Panc1 (cell line): ENCODE data around the gene DTX3L.

ENCODE experiments used
- POLR2AphosphoS5 ChIP-seq: IDR thresholded peaks from 2 replicates; pipeline ENCODE4 v1.6.1; 2012; ENCODE audit warnings: mild to moderate bottlenecking, low read depth, low read length, moderate library complexity
- SIN3A ChIP-seq: IDR thresholded peaks from 2 replicates; pipeline ENCODE4 v1.6.1; 2012; ENCODE audit warnings: low read depth, mild to moderate bottlenecking, low read length, moderate library complexity, borderline replicate concordance; ENCODE audit not compliant: insufficient read depth
- TCF7L2 ChIP-seq: IDR thresholded peaks from 2 replicates; pipeline ENCODE4 v1.6.1; 2011; ENCODE audit warnings: mild to moderate bottlenecking, low read depth, low read length, inconsistent platforms
- TF ChIP-seq, protein P1 (sequence below), 2 experiments: IDR thresholded peaks; 2 replicates each; pipeline ENCODE4 v1.6.1; 2011 to 2012; ENCODE audit warnings: low read depth in 2 of 2, control low read depth in 1 of 2, low read length in 1 of 2, mild to moderate bottlenecking in 1 of 2, moderate library complexity in 1 of 2; ENCODE audit not compliant: insufficient read depth in 1 of 2
- TF ChIP-seq, protein P2 (sequence below): fragments of 450-650 bp; IDR thresholded peaks from 2 replicates; pipeline ENCODE4 v1.5.1; 2017; ENCODE audit warnings: mild to moderate bottlenecking

DNA sequence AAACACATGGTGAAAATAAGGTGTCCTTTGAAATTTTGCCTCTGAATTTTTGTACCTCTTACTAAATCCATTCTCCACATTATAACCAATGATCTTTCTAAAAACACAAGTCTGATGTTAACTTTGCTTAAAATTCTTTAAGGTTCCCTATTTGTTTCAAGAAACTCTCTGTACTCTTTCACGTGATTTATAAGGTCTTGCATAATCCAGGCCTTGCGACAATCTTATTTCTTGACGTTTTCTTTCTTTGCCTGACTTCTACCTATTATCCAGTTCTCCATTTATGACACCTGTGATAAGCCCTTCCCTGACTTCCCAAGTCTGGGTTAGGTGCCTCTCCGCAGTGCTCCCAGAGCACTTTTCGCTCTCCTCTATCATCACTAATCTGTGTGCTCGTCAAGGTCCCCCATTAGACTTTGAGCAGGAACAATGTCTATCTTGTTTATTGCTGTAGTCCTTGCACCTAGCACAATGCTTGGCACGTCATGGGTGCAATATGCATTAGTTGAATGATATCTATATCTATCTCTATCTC, 25.1 kb upstream of the DTX3L start:
- TF ChIP-seq, protein P1, sequence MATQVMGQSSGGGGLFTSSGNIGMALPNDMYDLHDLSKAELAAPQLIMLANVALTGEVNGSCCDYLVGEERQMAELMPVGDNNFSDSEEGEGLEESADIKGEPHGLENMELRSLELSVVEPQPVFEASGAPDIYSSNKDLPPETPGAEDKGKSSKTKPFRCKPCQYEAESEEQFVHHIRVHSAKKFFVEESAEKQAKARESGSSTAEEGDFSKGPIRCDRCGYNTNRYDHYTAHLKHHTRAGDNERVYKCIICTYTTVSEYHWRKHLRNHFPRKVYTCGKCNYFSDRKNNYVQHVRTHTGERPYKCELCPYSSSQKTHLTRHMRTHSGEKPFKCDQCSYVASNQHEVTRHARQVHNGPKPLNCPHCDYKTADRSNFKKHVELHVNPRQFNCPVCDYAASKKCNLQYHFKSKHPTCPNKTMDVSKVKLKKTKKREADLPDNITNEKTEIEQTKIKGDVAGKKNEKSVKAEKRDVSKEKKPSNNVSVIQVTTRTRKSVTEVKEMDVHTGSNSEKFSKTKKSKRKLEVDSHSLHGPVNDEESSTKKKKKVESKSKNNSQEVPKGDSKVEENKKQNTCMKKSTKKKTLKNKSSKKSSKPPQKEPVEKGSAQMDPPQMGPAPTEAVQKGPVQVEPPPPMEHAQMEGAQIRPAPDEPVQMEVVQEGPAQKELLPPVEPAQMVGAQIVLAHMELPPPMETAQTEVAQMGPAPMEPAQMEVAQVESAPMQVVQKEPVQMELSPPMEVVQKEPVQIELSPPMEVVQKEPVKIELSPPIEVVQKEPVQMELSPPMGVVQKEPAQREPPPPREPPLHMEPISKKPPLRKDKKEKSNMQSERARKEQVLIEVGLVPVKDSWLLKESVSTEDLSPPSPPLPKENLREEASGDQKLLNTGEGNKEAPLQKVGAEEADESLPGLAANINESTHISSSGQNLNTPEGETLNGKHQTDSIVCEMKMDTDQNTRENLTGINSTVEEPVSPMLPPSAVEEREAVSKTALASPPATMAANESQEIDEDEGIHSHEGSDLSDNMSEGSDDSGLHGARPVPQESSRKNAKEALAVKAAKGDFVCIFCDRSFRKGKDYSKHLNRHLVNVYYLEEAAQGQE (IDR thresholded peaks at IDR 0.05; ENCODE audit: insufficient read depth in 1 of 2, low read depth in 2 of 2, low read length in 1 of 2) = no peak
- TF ChIP-seq POLR2AphosphoS5 (no peak), SIN3A (no peak), TCF7L2 (no peak)
- TF ChIP-seq, protein P2, sequence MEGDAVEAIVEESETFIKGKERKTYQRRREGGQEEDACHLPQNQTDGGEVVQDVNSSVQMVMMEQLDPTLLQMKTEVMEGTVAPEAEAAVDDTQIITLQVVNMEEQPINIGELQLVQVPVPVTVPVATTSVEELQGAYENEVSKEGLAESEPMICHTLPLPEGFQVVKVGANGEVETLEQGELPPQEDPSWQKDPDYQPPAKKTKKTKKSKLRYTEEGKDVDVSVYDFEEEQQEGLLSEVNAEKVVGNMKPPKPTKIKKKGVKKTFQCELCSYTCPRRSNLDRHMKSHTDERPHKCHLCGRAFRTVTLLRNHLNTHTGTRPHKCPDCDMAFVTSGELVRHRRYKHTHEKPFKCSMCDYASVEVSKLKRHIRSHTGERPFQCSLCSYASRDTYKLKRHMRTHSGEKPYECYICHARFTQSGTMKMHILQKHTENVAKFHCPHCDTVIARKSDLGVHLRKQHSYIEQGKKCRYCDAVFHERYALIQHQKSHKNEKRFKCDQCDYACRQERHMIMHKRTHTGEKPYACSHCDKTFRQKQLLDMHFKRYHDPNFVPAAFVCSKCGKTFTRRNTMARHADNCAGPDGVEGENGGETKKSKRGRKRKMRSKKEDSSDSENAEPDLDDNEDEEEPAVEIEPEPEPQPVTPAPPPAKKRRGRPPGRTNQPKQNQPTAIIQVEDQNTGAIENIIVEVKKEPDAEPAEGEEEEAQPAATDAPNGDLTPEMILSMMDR = no peak
